GM18907 (cell line): ENCODE results near the gene VKORC1L1.
"Not testable (repeated sequence)": the region's sequence is repeated elsewhere in the genome, so short reads cannot be mapped to it uniquely, and the experiment has no call there.

Experiments used
- ATAC-seq: cut with Tn5 transposase; IDR thresholded peaks from one replicate; pipeline ENCODE4 v1.9.1; 2021; ENCODE audit warnings: mild to moderate bottlenecking, moderate library complexity; ENCODE audit not compliant: unreplicated experiment

VKORC1L1 gene

DNA sequence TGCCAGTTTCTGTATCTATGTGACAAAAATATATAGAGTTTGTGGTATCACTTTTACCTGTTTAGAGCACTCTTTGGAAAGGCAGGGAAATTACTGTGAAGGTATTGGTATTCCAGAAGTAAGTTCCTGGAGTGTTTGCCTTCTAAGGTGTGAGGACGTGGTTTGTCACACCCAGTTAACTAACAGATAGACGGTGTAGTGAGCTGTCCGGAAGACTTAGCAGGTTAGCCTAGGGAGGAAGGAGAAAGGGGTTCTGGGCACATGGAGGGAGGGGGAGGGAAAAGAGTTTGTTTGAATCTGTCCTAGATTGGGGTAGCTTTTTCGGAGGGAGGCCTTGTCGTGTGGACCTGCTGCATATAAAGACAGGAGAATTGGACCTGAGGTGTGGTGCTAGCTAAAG is 7.4 kb downstream of the VKORC1L1 start:
- ATAC-seq = not testable (repeated sequence)

GRCh38 chr7:65884983-65885382 is 12.1 kb downstream of the VKORC1L1 start:
- not testable (repeated sequence) for ATAC-seq

DNA sequence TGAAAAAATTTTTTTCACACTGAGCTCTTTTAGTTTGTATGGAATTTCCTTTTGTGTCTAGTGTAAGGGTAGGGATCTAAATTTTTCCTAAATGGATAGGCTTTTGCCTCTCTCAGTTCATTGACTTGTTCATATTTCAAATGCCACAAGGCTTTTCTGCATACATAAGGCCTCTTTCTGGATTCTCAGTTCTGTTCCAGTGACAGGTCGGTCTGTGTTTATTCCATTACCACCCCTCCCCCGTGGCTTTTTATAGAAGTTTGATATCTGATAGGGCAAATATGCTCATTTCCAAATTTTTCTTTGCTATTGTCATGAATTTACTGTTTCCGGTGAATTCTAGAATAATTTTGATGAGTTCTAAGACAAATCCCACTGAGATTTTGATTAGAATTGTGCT is 12.7 kb downstream of the VKORC1L1 start:
- ATAC-seq = not testable (repeated sequence)

DNA sequence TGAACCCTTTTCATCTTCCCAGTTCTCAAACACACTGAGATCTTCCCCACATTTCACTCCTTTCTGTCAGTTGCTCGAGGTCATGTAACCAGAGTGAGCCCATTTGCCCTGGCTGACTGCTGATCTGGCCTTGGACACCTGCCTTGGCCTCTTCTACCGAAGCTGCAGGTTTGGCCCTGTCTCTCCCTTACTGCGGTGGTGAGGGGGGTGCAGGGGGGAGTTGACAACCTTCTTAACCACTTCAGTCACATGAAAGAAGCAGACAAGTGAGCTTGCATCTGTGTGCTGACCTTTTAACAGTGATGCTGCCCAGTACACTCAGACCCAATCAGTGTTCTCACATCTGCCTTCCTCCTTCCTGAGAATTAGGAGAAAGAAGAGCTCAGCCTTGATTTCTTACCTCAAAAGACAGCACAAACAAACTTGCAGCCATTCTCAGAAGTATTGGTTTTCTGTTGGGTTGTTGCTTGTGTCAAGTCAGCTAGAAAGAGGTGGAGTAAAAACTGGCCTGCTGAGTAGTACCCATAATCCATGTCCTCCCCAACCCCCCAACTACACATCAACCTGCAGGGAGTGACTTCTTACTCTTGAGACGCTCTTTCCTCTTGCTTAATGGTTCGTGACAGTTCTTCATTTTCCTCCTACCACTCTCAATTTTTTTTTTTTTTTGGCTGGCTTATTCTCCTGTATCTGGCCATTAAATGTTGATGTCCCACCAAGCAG is 15.7 kb downstream of the VKORC1L1 start:
- ATAC-seq = not testable (repeated sequence)

- ATAC-seq = not testable (repeated sequence)
These were observed 16.8 kb downstream of the VKORC1L1 start for GRCh38 chr7:65889722-65890121.

DNA sequence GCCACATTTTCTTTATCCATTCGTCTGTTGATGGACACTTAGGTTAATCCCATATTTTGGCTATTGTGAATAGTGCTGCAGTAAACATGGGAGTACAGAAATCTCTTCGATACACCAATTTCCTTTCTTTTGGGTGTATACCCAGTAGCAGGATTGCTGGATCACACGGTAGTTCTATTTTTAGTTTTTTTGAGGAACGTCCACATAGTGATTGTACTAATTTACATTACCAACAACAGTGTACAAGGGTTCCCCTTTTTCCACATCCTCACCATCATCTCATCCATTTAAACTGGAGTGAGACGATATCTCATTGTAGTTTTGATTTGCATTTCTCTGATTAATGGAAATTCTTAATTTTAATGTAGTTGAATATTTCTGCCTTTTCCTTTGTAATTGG is 19.3 kb downstream of the VKORC1L1 start:
- no peak for ATAC-seq

GRCh38 chr7:65892835-65893234 is 20.0 kb downstream of the VKORC1L1 start:
- no peak for ATAC-seq

DNA sequence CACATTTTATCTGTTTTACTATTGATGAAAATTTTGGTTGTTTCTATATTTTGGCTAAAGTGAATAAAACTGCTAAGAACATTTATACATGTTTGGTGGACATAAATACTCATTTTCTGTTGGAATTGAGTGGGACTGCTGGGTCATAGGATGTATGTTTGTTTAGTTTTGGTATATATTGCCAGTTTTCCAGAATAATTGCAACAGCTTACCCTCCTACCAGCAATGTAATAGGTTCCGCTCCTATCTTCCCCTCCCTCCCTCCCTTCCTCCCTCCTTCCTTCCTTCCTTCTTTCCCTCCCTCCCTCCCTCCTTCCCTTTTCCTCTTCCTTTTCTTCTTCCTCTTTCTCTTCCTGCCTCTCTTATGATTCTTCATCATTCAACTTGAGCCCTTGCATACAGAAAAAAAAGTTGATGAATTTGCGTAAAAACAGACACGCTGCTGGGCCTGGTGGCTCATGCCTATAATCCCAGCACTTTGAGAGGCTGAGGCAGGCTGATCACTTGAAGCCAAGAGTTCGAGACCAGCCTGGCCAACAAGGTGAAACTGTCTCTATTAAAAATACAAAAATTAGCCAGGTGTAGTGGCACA is 23.5 kb downstream of the VKORC1L1 start:
- no peak for ATAC-seq

- ATAC-seq = not testable (repeated sequence)
These were observed 24.4 kb downstream of the VKORC1L1 start for GRCh38 chr7:65897289-65897688.

DNA sequence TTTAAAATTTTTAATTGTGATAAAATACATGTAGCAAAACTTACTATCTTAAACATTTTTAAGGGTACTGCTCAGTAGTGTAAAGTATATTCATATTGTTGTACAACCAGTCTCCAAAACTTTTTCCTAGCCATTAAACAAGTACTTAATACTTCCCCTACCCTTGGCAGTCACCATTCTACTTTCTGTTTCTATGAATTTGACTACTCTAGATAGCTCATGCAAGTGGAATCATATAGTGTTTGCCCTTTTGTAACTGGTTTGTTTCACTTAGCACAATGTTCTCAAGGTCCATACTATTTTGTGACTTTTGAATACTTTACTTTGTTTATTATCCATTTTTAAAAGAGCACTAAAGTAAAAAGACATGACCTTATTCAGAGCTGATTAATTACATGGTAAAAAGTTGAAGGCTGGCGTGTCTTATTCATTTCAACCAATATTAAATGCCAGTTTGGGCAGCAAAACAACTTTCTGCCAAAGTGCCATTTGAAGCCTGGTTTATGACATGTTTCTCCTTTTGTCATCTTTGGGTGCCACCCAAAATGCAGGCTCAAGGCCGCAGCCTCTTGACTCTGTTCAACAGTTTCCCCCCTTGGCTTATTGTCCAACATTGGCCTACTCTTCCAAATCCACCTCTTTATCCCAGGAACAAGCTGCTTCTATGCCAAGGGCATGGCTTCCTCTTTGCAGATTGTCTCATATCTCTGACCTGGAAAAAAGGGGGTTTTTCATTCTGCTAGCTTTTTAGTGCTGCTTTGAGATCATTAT is 26.0 kb downstream of the VKORC1L1 start:
- ATAC-seq = peak; percentile 75

GRCh38 chr7:65902306-65902705 is 29.4 kb downstream of the VKORC1L1 start:
- no peak for ATAC-seq

DNA sequence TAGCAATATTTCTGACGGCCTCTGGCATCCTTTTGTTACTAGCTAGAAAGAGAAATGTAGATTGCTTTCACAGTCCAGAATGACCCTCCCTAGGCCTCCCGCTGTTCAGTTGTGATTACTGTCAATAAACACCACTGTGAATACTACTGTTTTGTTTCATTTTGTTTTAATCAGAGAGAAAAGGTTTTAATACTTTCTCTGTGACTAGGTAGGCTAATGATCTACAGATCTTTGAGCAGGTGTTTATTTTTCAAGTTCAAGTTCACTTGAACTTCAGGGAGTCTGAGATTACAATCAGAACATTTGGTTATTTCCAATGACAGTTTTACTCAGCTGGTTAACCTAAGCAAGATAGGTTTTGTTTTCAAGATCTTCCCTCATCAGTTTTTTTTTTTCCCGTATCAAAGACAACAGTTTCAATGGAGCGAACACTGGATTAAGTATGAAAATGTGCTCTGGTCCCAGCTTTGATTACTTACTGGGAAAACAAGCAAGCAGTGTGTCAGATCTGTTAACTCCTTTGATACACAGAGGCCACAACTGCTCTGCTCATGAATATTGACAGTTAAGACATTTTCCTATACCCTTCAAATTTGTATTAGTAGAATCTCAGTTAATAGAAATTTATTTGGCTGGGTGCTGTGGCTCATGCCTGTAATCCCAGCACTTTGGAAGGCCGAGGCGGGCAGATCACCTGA is 34.8 kb downstream of the VKORC1L1 start:
- peak; percentile 45 for ATAC-seq

GRCh38 chr7:65910237-65910636 is 37.4 kb downstream of the VKORC1L1 start:
- no peak for ATAC-seq

DNA sequence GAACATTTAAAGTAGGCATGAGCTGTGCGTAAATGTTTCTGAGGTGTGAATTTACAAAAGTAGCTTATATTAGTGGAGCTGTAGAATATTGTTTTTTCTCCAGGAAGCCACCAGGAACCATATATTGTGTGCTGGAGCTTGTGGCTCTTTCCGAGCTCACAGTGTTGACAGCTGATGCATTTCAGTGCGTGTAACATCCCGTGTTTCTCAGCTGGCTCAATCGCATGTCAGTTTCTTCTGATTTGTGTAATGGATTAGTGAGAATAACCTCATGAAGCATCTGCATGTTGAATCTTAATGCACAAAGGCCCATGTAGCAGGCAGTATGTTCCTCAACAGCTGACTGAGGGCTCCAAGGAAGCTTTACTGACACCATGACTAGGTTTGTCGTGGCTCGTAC is 39.4 kb downstream of the VKORC1L1 start:
- ATAC-seq = no peak

- ATAC-seq = no peak
These were observed 43.2 kb downstream of the VKORC1L1 start for GRCh38 chr7:65915921-65916657.

GRCh38 chr7:65923316-65923715 is 50.4 kb downstream of the VKORC1L1 start:
- no peak for ATAC-seq

DNA sequence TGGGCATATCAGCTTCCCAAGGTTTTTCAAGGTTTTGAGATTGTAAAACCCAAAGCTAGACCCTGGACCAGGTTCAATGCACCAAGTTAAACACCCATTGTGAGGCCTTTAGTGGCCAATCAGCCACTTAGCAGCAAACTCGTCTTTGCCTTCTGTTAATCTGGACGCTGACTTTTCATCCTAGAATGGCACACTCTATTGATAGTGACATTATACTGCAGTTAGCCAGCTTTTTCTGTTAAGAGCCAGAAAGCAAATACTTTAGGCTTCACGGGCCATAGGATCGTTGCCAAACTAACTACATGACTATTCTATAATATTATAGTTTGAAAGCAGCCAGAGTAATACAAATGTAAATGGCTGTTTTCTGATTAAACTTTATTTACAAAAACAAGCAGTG is 51.3 kb downstream of the VKORC1L1 start:
- no peak for ATAC-seq

DNA sequence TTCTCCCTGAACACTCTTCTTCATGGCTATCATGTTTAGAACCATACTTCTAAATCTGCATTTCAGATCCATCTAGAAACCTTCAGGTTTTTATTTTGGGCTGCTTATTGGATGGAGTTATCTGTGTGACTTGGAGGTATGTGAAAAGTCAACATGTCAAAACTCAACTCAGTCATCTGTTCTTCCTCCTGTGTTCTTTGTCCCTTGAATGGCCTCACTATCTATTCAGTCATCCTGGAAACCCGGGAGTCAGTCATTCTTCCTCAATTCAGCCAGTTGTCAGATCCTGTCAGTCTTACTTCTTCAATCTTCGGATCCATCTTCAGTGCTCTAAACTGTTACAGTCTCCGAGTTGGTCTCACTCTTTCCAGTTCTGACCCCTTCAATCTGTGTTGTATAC is 52.2 kb downstream of the VKORC1L1 start:
- ATAC-seq = no peak

DNA sequence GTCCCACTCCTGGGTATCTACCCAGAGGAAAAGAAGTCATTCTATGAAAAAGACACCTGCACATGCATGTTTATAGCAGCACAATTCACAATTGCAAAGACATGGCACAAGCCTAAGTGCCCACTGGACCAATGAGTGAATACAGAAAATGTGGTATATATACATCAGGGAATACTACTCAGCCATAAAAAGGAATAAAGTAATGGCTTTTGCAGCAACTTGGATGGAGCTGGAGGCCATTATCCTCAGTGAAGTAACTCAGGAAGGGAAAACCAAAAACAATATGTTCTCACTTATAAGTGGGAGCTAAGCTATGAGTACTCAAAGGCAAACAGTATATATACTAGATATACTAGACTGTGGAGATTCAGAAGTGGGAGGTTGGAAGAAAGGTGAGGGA is 53.7 kb downstream of the VKORC1L1 start:
- no peak for ATAC-seq
